ENCODE measurements around the gene ZDHHC17.

DNA sequence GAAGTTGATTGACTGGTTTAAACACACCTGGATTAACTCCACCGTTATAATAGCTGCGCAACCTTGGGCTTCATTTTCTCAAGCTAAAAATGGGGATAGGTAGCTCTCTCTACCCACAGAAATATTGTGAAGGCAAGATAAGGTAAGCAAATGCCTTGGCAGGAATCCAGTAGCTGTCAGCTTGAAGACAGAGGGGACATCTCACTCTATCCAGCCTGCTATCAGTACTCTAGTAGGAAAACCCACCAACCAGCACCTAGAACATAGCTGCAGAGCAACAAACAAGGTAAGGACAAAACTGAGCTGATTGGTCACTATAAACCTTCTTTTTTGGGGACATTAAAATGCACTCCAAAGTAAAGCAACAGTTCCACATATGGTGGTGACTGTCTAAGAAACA is 107.2 kb downstream of the ZDHHC17 start:
- TF ChIP-seq POLR2A (IDR thresholded peaks at IDR 0.05) (no peak), CTCF (IDR thresholded peaks at IDR 0.05) (no peak)
